Aortic smooth muscle cell (primary cell): ENCODE measurements around the gene PTCRA. TPM values are rescaled to one million over a fixed set of nuclear protein-coding genes. Genes with fewer than 3 reads are reported as not detected.

Experiments
- total RNA-seq: library from RNA; depleted of rRNA; stranded (reverse); fragments of >200 nt; gene quantifications from 2 replicates; pipeline ENCODE4 v1.2.3, GENCODE V29; 2014

PTCRA gene
- total RNA-seq, result 0.12 TPM in 1 of 2 replicates, not detected in the other

DNA sequence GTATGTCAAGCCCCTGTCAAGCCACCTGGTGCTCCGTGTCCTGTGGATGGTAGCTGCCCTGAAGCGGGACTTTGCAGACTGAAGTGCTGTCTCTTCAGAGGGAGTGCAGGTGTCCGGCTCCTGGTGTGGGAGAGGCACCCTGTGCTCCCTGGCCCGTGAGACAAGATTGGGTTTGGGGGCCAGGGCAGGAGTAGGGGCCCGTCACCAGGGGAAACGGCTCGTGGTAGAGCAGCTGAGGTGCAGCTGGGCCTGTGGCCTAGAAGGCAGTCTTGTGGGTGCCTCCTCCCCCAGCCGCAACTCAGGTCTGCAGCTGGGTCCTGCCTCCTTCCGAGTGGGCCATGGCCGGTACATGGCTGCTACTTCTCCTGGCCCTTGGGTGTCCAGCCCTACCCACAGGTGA lies at the start of gene PTCRA:
Gene PTCRA, plus strand, starts transcription at position 322 of the 400 bp plus-strand sequence. Its CDS starts 17 bp downstream, at position 339.

GRCh38 chr6:42879372-42880239 lies 36.2 kb upstream of the PTCRA start, which contains the start of gene RPL7L1:
TSS of gene RPL7L1 (plus strand) at chr6:42879616. CDS start at chr6:42879911, 295 bp downstream.

DNA sequence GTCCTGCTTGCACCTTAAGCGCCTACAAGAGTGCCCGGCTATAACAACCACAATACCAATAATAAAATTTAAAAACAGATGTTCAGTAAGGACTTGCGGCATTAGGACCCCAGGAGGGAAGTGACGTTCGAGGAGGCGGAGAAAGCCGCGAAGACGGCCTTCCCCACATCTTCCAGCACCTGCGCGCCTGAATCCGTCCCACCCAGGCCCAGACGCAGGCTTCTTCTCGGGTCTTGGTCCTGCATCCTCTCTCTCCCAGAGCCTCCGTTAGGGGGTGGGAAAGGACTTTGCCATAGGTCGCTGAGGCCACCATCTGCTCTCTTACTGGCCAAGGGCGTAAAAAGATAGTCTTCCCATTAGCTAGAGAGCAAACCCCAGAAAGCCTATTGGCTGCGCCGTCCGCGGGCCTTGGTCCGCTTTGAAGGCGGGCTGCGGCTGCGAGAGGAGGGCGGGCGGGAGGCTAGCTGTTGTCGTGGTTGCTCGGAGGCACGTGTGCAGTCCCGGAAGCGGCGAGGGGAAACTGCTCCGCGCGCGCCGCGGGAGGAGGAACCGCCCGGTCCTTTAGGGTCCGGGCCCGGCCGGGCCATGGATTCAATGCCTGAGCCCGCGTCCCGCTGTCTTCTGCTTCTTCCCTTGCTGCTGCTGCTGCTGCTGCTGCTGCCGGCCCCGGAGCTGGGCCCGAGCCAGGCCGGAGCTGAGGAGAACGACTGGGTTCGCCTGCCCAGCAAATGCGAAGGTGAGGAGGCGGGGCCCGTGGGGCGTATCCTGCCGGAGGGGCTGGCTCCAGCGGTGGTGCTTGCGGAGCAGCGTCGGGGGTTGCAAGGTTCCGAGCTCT lies 13.3 kb downstream of the PTCRA start, which contains the start of gene CNPY3:
Gene CNPY3, plus strand, starts transcription at position 495 of the 835 bp plus-strand sequence. Its CDS starts 91 bp downstream, at position 586.

DNA sequence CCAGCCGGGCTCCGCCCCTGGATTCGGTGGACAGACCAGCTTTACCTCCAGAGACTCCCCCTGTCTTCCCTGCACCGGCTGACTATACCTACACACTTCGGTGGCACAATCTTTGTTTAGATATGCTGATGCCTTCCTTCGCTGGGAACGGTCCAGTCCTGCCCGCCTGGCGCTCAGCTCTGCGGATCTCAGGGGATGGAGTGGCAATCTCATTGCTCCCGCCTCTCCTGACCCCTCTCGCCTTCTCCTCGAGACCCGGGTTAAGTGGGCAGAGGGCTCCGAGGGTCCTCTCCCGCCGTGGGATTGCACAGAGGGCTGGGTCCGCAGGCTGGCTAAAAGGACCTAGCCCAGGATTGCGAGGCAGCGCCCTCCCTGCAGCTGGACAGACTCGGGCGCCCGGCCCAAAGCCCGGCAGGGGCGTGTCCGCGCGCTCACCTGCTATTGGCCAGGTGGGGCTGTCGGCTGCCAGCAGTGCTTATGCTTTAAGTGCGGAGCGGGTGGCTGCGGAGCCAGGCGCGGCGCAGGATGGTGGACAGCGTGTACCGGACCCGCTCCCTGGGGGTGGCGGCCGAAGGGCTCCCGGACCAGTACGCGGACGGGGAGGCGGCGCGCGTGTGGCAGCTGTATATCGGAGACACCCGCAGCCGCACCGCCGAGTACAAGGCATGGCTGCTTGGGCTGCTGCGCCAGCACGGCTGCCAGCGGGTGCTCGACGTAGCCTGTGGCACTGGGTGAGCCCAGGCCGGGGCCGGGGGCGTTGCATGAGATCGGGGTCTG lies 44.6 kb downstream of the PTCRA start, which contains the start of gene GNMT:
Gene GNMT, plus strand, starts transcription at position 512 of the 777 bp plus-strand sequence. Its CDS starts 14 bp downstream, at position 526.

Other genes starting within 250 kb of the PTCRA start
- gene PRPH2, start 193.5 kb upstream of the PTCRA start, total RNA-seq, result 0.25 and 0.79 TPM in 2 replicates
- 38.6 and 40.6 TPM in 2 replicates for gene TBCC, start 169.9 kb upstream of the PTCRA start, total RNA-seq
- gene BICRAL, start 134.0 kb upstream of the PTCRA start, total RNA-seq, result 6.2 and 8.0 TPM in 2 replicates
- gene RPL7L1, start 36.4 kb upstream of the PTCRA start, total RNA-seq, result 78.2 and 79.4 TPM in 2 replicates
- gene CNPY3, start 13.4 kb downstream of the PTCRA start, total RNA-seq, result 25.8 and 31.8 TPM in 2 replicates
- 0.19 TPM in 1 of 2 replicates, not detected in the other for gene GNMT, start 44.7 kb downstream of the PTCRA start, total RNA-seq
- gene PEX6, start 63.1 kb downstream of the PTCRA start, total RNA-seq, result 24.0 and 35.3 TPM in 2 replicates
- gene PPP2R5D, start 68.5 kb downstream of the PTCRA start, total RNA-seq, result 37.7 and 40.0 TPM in 2 replicates
- gene MEA1, start 97.9 kb downstream of the PTCRA start, total RNA-seq, result 81.7 and 91.8 TPM in 2 replicates
- gene KLHDC3, start 98.2 kb downstream of the PTCRA start, total RNA-seq, result 78.5 and 82.6 TPM in 2 replicates
- gene RRP36, start 105.6 kb downstream of the PTCRA start, total RNA-seq, result 100.0 and 110 TPM in 2 replicates
- gene CUL7, start 137.8 kb downstream of the PTCRA start, total RNA-seq, result 28.1 and 36.9 TPM in 2 replicates
- gene MRPL2, start 143.4 kb downstream of the PTCRA start, total RNA-seq, result 15.3 and 16.6 TPM in 2 replicates
- 11.4 and 15.2 TPM in 2 replicates for gene KLC4, start 143.6 kb downstream of the PTCRA start, total RNA-seq
- 13.2 and 13.7 TPM in 2 replicates for gene PTK7, start 160.3 kb downstream of the PTCRA start, total RNA-seq